GM10248 (cell line): ENCODE data around the gene TOB1.

Experiments used
- CTCF ChIA-PET: fragments of 300-600 bp; sonication (Branson Sonifier 250); formaldehyde crosslinking; extraction: SDS; loops from one replicate; lab custom pipeline; 2021; ENCODE audit warnings: antibody characterized with exemption; lab: Yijun Ruan, JAX
- POLR2A ChIA-PET: fragments of 350-650 bp; sonication (Branson Sonifier 250); formaldehyde crosslinking; extraction: SDS; loops from one replicate; lab custom pipeline; 2020; ENCODE audit warnings: antibody characterized with exemption; lab: Yijun Ruan, JAX
- DNase-seq: peaks from one replicate; pipeline ENCODE4 v3.0.0; 2012; ENCODE audit errors: extremely low spot score
- CTCF ChIP-seq: IDR thresholded peaks from 2 replicates; pipeline ENCODE4 v1.5.1; 2012; ENCODE audit warnings: mild to moderate bottlenecking, low read depth; ENCODE audit errors: extremely low read depth, missing control alignments, control extremely low read depth

TOB1 gene

DNA sequence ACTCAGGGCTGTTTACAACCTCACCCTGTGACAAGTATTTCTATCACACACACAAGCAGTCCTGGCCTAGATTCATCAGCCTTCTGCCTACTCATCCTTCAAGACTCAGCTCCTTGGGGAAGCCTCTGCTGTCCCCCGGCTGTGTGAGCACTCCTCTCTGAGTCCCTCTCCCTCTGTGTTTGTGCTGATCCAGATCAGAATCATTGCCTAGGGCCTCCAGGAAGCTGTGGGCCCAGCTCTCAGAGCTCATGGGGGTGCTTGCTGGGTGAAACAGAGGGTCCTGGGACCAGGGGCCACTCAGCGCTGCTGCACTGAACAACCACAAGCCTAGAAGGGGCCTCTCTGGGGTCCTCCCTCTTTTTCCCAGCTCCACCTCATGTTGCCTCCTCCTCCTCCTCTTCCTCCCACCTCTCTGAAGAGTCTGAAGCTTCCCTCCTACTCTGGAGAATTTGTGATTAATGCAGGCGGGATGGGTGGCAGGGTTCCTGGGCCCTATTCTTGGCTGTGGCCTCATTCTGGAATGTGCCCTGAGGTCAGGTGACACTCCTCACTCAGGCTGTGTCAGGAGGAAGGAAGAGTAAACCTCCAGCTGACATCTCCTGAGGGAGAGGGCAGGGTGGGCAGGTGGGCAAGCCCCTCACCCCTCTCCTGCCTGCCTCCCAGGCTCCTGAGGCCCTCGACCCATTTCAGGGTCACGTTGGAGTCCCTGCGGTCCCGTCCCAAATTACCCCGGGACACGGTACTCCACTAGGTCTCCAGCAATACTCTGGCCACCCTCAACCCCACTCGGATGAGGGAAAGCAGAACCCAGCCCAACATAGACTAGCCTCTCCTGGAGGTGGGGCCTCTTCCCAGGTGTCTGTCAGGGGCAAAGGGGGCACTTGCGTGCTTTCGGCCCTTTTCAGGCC is 20.7 kb downstream of the TOB1 start:
- ChIA-PET POLR2A (interaction anchor here (1.0 kb wide), 1 partner anchor 21 kb away, joined by 4 read pairs; the partner anchor contains the start of gene TOB1), CTCF (interaction anchor here (1.3 to 18.2 kb wide), 6 partner anchors 15 to 308 kb away, joined by 3 to 301 read pairs (median 62); partner anchors contain the start of gene NME1)
- no peak for DNase-seq
- TF ChIP-seq CTCF, result no peak

DNA sequence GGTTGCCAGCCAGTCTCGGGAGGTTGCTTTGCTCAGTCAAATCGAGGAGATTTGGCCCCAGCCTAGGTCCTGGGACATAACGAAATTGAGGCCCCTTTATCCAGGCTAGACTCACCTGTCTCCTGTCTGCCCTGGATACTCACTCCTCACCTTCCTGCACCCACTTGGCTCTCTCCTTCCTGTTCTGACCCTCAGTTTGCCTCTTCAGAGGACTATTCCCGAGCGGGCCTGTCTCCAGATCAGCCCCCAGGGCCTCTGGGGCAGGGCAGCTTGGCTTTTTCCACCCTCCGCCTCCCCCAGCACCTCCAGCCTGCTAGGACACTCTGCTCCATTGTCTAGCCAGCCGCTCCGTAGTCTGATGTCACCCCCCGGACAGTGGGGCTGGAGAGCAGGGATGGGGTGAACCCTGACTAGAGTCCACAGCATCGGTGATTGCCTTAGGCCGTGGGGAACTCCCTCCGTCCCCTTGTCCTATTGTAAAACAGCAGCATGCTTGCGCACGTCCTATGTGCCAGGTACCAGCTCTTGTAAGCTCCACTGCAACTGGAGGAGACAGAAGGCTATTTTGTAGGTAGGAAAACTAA is 21.9 kb downstream of the TOB1 start:
- POLR2A ChIA-PET, result no interaction called here
- CTCF ChIA-PET, result interaction anchor here (1.4 to 18.2 kb wide), 7 partner anchors 9 to 113 kb away, joined by 4 to 301 read pairs (median 46); partner anchors contain the start of gene TOB1
- no peak for TF ChIP-seq CTCF
- no peak for DNase-seq

DNA sequence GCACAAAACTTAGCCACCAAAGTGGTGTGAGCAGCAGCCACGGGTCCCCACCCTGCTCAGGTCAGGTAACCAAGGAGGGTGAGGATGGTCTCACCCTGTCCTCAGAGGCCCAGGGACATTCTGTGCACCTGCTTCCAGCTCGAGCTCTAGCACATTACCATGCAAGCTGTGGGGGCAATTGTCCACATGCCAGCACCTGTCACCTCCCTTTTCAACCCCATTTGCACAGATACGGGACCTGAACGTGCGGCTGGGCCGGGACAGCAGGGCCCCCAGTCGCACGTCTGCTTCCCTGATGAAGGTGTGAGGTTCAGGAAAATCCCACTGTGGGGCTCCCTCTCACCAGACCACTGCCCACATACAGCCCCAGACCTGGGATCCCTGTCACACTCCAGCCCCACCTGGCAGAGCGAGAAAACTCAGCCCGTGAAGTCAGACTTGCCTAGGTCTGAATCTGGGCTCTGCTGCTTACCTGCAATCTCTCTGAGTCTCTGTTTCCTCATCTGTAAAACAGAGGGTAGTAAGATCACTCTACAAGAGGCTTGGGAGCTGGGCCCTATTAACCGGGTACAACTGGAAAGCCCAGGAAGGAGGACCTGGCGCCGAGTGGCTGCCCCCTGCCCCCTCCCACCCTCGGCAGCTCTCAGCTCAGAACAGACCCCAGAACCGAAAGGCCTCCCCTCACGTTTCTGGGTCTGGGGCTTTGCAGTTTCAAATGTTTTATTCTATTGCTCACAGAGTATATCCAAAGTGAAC is 22.8 kb downstream of the TOB1 start:
- CTCF ChIA-PET, result interaction anchor here (1.1 to 18.2 kb wide), 12 partner anchors 9 to 114 kb away, joined by 4 to 301 read pairs (median 5); partner anchors contain the start of gene TOB1
- TF ChIP-seq CTCF, result no peak
- DNase-seq, result no peak
- POLR2A ChIA-PET, result no interaction called here

- TF ChIP-seq CTCF, result no peak
- ChIA-PET POLR2A (no interaction called here), CTCF (interaction anchor here (0.9 to 18.2 kb wide), 28 partner anchors 10 to 291 kb away, joined by 3 to 301 read pairs (median 5); no protein-coding TSS in a partner anchor)
- DNase-seq, result peak; percentile 13
Measured at GRCh38 chr17:50842506-50843149, 23.5 kb downstream of the TOB1 start.

GRCh38 chr17:50841949-50842354 is 24.2 kb downstream of the TOB1 start:
- DNase-seq, result peak; percentile 84
- peak; percentile 70 for TF ChIP-seq CTCF
- POLR2A ChIA-PET, result no interaction called here
- CTCF ChIA-PET, result interaction anchor here (0.8 to 18.2 kb wide), 29 partner anchors 11 to 291 kb away, joined by 3 to 301 read pairs (median 5); no protein-coding TSS in a partner anchor
